ENCODE data around the gene SLC26A3.

Gene SLC26A3

GRCh38 chr7:107815254-107815882, 12.3 kb upstream of the SLC26A3 start:
- no peak for DNase-seq

- no peak for DNase-seq
These were observed 10.5 kb upstream of the SLC26A3 start for GRCh38 chr7:107813524-107813923.

DNA sequence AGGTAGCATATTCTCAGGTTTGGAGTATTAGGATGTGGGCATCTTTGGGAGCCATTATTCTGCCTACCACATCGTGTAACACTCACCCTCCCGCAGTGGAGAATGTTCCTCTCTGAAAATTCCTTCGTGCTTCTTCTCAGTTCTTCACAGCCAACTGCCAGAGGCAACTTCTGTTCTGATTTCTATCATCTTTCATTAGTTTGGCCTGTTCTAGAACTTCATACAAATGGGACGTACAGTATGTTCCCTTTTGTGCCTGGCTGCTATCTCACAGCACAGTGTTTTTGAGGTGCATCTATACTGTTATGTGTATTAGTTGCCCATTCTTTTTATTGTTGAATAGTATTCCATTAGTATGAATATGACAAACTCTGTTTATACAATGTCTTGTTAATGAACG, 8.9 kb upstream of the SLC26A3 start:
- no peak for DNase-seq

- no peak for DNase-seq
These were observed 7.6 kb upstream of the SLC26A3 start for GRCh38 chr7:107810626-107811025.

GRCh38 chr7:107809179-107809578, 6.2 kb upstream of the SLC26A3 start:
- DNase-seq, result no peak

DNA sequence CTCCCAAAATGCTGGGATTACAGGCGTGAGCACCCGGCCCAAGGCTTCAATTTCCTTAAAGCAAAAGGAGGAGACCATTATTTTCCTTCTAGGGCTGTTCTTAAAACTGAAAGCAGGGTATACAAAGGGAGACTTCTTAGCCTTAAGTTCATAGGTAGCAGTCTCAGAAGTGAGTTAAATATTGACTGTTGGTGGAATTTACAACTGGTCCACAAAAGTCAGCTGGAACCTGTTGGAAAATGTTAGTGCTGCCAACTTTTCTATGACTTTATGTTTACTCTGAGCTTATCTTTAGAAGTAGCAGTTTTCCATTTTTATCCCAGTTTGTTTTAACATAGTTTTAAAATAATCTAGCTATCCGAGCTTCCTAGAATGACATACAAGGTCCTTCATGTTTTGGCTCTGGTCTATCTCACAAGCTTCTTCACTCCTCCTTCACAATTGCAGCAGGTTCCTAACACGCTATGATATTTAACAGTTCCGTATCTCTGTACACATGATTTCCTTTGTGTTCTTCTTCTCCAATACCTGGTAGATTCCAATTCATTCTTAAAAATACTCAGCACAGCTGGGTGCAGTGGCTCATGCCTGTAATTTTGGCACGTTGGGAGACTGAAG, 3.3 kb downstream of the SLC26A3 start:
- no peak for DNase-seq

DNA sequence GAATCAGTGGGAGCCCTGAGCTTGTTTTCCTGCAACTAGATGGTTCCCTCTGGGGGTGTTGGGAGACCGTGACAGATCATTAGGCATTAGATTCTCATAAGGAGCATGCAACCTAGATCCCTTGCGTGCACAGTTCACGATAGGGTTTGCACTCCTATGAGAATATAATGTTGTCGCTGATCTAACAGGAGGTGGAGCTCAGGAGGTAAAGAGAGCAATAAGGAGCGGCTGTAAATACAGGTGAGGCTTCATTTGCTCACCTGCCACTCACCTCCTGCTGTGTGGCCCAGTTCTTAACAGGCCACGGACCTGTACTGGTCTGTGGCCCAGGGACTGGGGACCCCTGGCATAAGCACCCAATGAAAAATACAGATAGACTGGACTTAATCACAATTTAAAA, 10.7 kb downstream of the SLC26A3 start:
- DNase-seq, result peak; percentile 22

DNA sequence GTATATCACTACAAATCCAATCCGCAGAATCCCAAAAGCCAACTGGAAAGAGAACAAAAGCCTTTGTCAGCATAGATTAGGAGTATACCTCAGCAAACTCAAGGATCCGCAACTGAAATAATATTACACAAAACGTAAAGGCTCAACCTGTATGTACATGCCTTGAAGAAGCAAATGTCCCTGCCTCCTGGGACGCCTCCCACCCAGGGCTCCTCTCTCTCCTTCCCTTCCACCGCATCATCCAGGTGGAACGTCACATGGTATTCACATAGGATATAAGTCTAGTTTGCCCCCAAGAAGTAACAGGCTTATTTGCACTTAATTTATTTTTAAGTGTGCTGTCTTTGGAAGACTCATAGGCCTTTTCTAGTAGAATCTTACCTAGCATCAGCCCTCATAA, 13.4 kb downstream of the SLC26A3 start:
- DNase-seq, result no peak

GRCh38 chr7:107788662-107789061, 14.4 kb downstream of the SLC26A3 start:
- no peak for DNase-seq

DNA sequence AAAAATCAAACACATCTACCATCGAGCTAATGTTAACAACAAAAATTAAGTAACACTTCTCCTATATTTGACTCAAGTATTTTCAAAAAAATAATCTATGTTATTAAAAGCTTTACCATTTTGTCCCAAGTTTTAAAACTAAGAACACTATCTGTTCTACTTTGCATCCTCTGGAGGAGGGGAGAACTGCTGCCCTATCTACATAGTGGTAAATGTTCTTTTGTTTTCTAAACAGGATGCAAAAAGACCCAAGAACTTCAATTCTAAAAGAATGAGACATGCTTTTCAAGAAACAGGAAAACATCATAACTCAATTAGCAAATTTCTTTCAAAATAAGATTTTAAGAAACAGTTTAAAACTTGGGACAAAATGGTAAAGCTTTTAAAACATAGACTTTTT, 14.8 kb downstream of the SLC26A3 start:
- no peak for DNase-seq

- DNase-seq, result no peak
These were observed 17.1 kb downstream of the SLC26A3 start for GRCh38 chr7:107785926-107786325.

DNA sequence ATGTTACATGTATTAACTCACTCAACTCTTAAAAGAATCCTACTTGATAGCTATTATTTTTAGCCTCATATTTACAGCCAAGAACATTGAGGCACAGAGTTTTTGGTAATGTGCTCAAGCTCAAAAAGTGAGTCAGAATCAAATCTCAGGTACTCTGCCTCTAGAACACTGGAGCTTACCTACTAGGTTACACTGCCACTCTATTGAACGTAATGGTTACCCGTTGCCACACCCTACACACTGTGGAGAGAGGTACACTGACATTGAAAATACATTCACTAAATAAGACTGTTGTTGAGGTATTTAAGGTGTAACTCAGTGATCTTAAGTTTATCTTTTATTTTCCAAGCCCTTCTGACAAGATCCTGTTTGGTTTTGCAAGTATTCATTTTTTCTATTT, 17.9 kb downstream of the SLC26A3 start:
- no peak for DNase-seq

DNA sequence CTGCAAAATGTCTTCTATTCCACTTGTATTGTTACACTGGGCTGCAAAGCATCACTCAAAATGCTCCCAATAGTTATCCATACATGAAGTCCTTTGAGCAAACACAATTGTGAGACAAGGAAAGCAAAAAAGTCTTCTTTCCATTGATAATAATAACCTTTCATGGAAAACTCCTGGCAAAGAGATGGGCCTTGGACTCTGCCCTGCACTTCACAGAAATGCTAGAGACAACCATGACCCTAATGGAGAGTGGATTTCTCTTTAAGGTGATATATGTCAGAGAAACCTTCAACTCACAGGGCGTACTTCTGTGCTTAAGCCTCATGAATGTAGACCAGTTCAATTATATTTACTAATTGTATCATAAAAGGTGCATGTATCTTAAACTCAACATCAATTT, 19.4 kb downstream of the SLC26A3 start:
- no peak for DNase-seq

- no peak for DNase-seq
These were observed 20.6 kb downstream of the SLC26A3 start for GRCh38 chr7:107782374-107782773.

DNA sequence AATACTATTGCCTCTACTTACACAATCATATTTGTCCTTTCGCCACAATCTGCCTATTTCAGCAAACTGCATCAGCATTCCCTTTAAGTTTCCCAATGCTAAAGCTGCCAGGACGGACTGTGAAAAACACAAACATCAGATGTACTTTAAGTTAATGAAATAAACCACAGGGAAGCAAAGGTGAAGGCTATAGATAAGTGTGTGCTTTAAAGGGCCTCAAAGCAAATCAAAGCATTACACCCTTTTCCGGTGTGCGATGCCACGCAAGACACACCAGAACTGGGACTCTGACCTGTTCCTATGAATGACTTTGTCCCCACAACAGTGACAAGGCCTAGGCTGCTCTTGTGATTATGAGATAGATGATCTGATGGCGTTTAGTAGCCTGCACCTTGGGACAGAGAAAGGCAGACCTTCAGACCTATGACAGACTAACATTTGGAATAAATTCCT, 23.4 kb downstream of the SLC26A3 start:
- DNase-seq, result no peak

DNA sequence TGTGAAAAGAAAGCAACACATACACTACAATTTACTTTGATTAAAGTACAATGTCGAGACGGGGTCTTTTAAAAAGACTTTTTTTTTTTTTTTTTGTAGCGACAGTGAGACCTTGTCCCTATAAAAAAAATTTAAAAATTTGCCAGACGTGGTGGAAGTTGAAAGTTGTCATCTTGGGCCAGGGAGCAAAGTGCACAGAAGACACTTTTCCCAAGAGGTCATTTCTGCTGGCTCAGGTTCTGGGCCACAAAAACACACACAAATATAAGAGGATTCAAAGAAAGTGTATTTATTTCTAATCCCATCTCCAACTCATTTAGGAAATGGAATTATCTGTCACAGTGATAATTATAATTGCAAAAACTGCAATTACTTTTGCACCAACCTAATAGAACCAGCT, 24.7 kb downstream of the SLC26A3 start:
- DNase-seq, result no peak

DNA sequence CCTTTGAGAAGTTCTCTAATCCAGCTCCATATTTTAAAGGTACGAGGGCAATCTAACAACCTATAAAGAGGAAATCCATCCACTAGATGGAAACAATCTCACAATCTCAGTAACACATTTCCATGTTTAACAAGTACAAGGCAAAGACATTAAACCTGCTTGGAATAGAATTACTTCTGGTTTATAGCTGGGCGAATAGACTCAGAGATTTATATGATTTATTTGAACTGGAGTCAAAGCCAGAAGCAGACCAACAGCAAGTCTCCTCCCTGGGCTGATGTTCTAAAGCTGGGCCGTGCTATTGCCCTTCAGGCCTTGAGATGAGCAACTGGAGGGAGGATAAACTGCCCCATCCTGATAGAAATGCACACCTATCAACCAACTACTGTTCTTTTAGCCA, 25.3 kb downstream of the SLC26A3 start:
- DNase-seq, result no peak

- DNase-seq, result no peak
These were observed 30.0 kb downstream of the SLC26A3 start for GRCh38 chr7:107773027-107773426.

DNA sequence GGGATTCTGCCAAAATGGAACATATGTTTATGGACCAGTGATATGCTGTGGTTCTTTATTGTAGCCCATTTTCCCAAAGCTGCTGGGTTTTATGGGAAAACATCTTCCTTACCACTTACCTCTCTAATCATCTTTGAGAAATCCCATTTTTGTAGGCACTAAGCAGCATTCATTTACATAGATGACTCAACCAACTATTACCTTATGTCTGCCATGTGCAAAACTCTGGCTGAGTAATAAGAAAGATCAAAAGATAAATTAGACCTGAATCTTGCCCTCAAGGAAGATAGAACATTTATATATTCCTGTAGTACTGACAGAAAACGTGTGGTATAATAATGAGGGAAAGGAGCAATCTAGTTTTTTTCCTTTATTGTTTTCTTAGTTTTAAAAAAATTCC, 34.8 kb downstream of the SLC26A3 start:
- no peak for DNase-seq

DNA sequence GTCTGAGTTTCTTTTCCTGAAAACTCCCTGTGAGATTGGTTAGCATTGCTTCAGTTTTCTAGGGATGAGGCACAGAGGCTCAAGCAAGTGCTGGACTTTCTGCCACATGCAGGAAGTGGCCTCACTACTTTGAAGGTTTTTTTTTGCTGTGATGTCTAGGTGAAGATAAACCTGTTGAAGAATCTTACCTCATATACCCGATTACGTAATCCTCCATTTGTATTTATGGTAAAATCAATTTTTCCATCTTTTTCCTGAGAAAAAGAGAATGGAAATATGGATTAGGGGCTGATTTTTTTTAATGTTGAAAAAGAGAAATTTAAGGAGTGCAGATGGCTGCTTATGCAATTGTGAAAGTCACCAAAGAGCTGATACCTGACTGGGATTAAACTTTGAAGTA, 35.6 kb downstream of the SLC26A3 start:
- no peak for DNase-seq

DNA sequence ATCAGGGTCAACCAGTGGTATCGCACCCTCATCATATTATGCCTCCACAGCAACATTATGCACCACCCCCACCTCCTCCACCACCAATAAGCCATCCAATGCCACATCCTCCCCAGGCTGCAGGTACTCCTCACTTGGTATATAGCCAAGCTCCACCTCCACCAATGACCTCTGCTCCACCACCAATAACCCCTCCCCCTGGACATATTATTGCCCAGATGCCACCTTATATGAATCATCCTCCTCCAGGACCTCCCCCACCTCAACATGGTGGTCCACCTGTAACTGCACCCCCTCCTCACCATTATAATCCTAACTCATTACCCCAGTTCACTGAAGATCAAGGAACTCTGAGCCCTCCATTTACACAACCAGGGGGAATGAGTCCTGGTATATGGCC, 44.4 kb downstream of the SLC26A3 start:
- DNase-seq, result no peak

GRCh38 chr7:107754642-107755041, 48.4 kb downstream of the SLC26A3 start:
- no peak for DNase-seq

GRCh38 chr7:107751113-107751512, 51.9 kb downstream of the SLC26A3 start:
- DNase-seq, result no peak

GRCh38 chr7:107746006-107746405, 57.0 kb downstream of the SLC26A3 start:
- DNase-seq, result no peak

DNA sequence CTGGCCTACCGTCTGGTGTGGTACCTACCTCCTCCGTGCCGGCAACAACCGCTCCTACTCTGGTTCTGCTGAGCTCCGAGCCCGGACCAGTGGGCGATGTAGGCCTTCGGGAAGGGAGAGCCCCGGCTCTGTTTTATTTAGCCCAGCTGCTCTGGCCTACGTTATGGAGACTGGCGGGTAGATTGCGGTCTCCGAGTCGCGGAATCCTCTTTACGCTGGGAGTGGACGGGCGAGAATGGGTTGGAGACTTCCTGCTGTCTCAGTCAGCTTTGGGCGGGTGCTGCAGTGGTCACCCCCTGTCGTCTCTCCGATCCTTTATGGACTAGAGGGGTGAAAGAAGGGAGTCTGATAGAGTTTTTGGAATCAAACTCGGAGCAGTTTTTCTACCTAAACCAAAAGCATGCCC, 58.7 kb downstream of the SLC26A3 start:
- DNase-seq, result no peak

Data from NCI-H510A treated with DMSO at 0.1 percent for 48 hours (cell line).